Measurements from ENCODE around the gene PIP5K1B.

Gene PIP5K1B

DNA sequence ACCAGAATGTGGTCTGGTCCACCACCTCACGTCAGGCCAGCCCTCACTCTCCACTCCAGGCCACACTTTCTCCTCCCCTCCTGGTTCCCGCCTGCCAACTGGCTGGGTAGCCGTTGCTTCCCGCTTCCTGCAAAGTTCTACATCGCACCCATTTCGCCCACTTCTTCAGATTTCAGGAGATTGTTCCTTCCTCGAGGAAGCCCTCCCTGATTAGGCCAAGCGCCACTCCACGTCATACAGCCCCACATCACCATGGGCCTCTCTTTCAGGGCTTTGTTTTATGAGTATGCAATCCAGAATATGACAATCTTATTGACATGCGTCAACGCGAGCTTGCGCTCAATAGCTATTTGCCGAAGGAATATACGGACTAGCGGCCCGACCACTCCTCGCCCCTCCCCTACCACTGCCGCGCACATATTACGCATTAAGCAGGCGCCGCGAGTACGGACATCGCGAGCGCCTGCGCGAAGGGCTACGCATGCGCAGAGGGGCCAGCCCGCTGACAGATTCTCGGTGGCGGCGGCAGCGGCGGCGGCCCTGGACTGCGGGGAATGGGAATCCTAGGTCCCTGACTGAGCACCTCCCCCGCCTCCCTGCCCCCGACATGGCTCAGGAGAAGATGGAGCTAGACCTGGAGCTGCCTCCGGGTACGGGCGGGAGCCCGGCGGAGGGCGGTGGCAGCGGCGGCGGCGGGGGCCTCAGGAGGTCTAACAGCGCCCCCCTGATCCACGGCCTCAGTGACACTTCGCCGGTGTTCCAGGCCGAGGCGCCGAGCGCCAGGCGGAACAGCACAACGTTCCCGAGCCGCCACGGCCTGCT, 74.7 kb downstream of the PIP5K1B start:
- DNase-seq = peak; percentile 95

DNA sequence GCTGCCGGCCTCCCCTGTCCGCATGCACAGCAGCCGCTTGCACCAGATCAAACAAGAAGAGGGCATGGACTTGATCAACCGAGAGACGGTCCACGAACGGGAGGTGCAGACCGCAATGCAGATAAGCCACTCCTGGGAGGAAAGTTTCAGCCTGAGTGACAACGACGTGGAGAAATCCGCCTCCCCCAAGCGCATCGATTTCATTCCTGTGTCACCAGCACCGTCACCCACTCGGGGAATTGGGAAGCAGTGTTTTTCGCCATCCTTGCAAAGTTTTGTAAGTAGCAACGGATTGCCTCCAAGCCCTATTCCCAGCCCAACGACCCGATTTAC, 75.3 kb downstream of the PIP5K1B start:
- DNase-seq = no peak

DNA sequence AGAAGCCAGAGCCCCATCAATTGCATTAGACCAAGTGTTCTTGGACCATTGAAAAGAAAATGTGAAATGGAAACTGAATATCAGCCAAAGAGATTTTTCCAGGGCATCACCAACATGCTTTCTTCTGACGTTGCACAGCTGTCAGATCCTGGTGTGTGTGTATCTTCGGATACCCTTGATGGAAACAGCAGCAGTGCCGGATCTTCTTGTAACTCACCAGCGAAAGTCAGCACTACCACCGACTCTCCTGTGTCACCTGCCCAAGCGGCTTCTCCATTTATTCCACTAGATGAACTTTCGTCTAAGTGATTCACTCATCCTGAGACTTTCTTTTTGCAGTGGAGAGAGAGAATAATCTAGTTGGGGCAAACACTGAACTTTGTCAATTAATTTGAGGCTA, 75.7 kb downstream of the PIP5K1B start:
- no peak for DNase-seq

DNA sequence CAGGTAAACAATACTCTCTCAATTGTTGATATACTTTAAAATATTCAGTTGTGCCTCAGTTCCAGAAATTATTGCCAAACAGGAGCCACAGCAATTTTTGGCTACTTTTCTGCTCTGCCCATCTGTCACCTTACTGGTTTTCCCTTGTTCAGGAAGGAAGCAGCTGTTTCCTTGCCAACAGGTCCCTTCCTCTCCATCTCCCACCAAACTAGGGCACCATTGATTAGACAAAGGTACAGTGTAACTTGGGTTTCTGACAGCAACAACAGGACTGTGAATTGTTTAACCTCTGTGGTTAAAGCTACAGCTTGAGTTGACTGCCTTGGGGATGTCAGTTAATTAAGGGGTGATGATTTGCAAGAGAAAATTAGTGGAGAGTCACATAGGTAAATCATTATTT, 76.9 kb downstream of the PIP5K1B start:
- DNase-seq = no peak

DNA sequence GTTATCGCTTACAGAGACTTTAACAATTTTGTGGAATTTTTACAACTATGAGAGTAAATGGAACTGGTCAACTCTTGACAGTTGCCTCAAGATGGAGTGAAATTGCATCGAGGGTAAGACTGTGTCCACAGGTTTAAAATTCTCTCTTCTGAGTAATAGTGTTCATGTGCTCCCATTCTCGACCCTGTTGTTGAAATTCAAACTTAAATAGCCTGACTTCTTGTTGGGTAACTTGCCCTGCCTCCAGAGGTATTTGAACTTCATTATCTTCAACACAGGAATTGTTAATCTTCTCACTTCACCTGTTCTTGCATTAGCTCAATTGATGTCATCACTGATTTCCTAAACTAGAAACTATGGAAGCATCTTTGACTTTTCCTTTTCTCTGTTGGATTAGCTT, 77.5 kb downstream of the PIP5K1B start:
- DNase-seq = no peak

DNA sequence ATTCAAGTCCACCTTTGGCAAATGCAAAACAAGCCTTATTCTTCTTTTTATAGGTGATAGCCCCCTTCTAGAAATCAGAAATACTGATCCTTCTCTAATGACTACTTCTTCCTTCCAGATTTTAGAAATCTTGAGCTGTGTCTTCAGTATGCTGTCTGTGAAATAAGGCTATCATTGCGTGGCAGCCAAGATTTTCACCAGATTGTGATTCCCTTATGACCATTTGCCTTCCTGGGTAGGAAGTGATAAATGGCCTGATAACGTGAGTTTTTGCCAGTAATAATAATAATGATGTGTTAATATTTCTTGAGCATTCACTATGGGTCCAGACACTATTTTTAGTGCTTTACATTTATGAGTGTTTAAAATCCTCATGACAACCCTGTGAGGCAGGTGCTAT, 80.9 kb downstream of the PIP5K1B start:
- DNase-seq = no peak

DNA sequence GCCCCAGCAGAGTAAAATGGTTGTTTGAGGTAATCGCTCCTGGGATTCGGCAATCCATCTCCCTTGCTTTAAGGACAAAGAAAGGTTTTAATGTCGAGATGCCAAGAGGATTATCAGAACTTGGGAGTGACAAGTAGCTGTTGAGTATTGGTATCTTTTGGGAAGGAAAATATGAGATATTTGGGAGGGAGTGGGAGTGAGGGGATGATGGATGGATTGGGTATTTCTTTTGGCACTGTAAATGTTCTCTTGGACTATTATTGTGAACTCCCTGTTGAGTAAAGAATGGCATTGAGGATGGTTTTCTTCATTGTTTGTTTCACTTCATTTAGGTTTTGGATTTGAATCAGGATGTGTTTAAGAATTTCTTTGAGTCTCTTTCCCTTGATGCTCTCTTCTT, 86.1 kb downstream of the PIP5K1B start:
- no peak for DNase-seq

DNA sequence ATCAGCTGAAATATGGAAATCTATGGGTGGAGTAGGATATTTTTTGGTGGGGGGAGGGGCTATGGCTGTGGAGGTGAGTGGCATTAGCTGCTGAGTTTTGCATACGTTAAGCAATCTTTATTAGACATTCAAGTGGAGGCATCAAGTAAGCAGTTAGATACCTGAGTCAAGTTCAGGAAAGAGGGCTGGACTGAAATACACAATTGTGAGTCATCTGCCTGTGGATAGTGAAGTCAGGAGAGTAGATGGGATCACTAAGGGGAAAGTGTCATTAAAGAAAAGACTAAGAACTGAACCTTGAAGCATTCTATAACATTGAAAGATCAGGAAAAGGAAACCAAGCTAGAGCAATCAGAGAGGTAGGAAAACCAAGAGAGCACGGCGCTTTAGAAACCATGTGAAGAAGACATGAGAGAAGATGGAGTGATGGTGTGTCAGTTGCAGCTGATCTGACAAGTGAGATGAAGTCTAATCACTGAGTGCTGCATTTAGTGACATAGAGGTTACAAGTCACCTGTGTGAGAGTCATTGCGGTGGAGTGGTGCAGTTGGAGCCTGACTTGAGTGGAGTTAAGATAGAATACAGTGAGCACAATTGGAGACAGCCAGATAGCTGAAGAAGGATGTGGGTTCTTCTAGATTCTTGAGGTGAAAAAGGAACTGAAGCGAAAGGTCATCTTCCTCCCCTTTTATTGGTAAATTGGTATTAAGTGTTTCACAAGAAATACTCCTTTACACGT, 88.7 kb downstream of the PIP5K1B start:
- no peak for DNase-seq

DNA sequence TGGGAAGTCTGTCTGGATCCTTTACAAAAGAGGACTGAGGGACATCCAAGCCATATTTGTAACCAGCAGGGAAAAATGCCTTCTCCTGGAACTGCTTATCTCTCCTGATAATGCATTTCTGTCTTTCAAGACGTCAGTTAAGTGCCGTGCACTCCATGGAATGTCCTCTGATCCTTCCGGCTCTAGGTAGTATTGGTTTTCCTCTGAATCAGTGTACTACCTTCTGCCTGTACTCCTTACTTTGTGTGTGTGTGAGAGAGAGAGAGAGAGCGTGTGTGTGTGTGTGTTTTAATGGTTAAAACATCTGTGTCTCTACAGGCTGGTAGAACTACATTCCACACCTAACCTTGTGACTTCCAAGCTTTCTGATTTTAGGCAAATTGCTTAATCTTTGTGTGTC, 89.9 kb downstream of the PIP5K1B start:
- no peak for DNase-seq

DNA sequence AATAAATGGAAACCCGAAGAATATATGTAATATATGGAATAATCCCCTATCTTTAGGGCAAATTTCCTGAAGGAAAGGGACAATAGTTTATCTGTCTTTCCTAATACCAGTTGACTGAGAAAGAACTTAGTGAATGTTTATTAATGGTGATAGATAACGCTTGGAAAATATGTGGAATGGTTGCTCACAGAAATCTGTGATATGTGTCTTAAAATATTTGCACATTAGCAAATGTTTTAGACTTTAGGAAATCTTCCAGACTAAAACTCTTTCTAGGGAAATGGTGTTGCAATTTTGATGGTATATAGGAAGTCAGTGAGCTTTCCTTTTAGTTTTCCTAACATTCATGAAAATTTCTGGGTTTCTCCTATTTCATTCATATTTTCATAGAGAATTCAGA, 90.4 kb downstream of the PIP5K1B start:
- DNase-seq = no peak

DNA sequence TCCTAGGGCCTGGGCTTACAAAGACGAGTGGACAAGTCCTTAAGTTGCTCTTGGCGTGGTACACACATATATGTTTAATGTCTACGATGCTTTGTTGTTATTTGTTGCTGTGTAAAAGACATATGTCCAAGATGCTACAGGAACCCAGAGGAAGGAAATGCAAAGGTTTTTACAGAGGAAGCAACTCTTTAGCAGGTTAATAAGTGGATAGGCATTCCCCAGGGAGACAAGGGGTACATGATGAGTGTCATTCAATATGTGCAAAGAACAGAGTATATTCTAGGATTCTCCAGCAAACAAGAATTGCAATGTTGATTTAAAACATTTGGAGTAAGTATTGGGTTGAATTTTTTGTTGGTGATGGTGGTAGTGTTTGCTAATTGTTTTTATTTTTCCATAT, 92.1 kb downstream of the PIP5K1B start:
- no peak for DNase-seq

DNA sequence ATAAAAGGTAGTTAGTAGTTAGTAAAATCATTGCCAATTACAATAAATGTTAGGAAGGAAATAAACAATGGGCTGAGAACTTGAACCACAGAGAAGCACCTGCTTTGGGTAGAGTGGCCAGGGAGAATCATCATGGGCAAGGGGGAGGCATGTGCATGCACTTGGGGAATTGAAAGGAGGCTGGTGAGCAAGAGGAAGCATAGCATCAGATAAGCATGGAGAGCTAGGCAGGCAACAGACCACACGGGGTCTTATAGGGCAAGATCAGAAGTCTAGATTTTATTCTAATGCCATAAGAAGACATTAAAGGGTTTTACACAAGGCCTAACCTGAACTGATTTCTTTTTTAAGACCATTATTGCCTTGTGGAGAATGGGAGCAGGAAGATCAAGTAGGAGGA, 93.4 kb downstream of the PIP5K1B start:
- DNase-seq = no peak

DNA sequence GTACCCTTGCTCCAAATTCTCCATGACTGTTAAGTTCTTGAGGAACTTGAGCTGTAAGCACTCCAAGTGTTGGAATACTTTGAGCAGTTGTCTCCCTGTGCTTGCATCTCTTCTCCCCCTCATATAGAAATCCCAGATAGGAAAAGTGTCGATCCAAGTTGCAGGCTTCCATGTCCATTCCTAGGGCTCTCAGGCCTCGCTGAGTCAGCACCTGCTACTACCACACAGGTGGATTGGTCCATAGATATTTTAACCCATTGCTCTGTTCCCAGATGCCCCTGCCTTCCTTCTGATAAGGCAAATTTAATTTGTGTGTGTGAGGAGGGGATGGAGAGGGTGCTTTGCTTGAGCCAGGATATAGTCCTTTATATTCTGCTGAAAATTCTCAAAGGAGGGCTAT, 95.8 kb downstream of the PIP5K1B start:
- DNase-seq = no peak

DNA sequence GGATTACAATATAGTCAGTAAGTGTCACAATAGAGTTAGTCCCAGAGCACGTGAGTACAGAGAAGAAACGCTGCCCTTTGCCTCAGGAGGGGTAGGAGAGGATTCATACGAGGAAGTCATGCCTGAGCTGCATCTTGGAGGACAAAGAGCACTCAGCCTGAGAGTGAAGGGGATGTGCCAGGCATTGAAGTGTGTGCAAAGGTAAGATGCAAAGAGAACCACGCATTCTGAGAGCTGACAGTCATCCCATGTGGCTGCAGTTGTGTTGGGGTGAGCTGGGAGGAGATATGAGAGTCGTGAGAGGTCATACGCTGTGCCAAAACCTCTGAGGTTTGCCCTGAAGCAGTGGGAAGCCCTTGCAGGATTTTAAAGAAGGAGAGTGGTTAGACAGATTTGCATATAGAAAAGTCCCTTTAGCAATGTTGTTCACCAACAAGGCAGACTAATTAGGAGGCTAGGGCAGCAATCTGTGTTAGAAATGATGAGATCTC, 97.5 kb downstream of the PIP5K1B start:
- DNase-seq = no peak

DNA sequence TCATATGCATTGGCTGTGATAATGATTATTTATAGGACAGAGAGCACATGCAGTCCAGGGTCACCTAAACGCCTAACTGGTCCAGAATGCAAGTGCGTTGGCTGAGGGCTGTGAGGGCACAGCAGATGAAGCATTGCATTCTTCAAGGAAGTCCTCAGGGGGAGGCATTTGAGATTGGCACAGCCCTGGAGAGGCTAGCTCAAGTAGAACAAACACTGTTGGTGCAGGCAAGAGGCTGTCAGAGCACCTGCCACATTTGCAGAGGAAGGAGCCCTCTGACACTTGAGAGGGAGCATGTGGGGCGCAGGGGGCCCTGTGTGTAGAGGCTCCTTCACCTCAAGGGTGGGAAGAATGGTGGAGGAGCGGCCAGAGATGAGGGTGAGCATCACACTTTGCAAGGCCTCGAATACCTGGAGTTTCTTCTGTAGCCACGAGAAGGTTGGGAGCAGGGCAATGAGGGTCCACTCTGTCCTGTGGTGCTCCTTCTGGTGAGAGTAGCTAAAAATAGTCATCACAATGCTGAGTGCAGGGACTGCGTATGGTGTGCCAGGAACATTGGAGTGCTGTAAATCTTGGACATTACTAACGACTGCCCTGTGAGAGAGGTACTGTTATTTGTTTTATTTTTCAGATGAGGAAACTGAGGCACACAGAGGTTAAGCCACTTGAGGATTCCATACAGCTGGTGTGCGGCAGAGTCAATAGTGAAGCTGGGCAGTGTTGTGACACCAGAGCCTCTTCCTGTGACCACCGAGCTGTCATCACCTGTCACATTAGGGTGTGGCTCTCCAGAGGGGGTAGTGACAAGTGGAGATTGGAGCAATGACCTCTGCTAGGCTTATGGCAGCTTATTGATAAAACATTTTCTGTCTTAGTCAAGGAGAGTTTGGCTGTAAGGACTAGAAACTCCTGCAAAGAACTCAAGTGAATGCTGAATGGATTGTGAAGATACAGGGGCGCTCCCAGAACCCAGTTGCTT, 100.2 kb downstream of the PIP5K1B start:
- DNase-seq = no peak

DNA sequence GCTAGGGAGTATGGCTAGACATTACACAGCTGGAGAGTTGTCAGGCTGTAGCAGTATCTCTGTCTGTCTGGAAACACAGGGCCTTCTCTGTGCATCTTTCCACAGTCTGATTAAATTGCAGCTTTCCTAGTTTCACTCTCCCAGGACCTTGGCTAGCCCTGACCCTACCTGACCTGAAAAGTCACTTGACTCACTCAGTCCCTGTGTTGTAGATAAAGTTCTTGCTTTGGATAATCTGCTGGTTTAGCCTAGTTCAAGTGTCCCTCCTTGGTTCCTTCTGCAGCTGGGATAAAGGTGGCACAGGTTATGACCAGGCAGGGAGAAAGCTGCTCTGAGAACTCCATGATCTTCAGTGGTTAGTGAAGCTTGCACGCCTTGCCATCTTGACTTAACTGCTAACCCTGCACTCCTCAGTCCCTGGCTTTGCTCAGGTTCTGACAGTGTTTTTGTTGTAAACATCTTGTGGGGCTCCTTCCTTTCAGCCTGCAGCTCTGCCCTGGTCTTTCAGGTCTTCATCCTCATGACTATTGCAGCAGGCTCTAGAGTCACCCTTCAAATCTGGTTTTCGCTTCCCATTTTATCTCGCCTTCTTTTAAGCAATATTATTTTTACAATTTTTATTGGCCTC, 101.0 kb downstream of the PIP5K1B start:
- no peak for DNase-seq

DNA sequence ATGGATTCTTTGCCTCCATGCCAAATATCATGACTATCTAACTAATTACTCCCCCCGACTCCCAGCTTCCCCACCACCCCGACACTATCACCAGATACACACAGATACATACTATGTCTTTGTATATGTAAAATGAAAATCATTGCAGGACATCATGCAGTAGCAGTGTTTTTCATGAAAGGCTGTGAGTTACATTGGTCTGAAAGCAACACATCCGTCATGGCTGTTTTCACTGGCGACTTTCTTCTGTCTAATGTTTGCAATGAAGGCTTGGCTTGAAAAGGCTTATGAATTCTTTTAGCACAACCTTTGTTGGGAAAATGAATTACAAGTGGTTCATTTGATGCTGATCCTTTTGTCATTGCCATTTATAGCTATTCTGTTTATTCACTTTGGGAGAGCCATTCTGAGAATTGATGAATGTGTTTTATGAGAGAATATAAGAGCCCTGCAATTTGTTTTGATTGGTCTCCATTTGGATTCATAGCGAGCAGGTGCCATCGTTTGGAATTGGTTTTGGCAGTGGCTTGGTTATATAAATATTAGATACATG, 103.4 kb downstream of the PIP5K1B start:
- DNase-seq = peak; percentile 36

DNA sequence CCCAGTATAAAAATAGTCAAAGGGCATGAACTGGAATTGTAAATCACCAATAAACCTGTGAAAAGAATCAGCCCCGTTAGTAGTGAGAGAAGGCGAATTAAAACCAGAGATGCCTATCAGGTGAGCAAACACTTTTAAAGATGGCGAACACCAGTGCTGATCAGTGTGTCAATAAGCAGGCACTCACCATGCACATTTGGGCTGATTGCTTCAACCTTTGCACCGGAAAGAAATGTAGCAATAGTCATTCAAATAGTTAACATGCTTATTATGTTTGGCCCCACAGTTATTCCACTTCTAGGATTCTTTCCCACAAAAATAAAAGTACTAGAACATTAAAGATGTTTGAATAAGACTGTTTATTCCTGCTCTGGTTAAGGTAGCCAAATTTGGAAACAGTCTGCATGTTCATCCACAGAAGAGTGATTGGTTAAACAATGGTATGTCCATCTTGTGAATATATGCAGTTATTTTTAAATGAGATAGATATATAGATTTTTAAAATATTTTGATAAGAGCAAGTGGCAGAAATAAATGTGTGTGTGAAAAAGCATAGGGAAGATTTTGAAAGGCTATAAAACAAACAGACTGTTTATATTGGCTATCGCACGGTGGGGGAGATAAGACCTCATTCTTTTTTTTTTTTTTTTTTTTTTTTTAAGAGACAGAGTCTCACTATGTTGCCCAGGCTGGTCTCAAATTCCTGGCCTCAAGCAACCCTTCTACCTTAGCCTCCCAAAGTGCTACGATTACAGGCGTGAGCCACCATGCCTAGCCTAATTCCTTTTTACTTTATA, 112.2 kb downstream of the PIP5K1B start:
- DNase-seq = no peak

DNA sequence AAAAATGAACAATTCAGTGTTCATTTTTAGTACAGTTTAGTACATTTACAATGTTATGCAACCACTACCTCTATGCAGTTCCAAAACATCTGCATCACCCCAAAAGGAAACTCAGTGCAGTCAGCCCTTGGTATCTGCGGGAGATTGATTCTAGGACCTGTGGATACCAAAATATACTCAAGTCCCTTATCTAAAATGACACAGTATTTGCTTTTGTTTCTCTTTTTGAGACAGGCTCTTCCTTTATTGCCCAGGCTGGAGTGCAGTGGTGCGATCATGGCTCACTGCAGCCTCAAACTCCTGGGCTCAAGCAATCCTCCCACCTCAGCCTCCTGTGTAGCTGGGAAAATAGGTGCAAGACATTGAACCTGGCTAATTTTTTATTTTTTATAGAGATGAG, 114.0 kb downstream of the PIP5K1B start:
- no peak for DNase-seq

DNA sequence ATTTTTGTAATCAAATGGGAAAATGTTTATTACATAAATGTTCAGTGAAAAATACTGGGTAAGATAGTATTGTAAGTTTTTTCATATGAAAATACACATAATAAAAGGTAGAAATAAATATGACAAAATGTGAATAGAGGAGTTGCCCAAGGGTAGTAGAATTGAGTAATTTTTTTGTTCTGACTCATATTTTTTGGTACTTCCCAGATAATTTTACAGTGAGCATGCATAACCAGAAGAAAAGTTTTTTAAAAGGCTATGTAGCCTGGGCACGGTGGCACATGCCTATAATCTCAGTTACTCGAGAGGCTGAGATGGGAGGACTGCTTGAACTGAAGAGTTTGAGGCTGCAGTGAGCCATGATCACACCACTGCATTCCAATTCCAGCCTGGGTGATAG, 116.9 kb downstream of the PIP5K1B start:
- no peak for DNase-seq

DNA sequence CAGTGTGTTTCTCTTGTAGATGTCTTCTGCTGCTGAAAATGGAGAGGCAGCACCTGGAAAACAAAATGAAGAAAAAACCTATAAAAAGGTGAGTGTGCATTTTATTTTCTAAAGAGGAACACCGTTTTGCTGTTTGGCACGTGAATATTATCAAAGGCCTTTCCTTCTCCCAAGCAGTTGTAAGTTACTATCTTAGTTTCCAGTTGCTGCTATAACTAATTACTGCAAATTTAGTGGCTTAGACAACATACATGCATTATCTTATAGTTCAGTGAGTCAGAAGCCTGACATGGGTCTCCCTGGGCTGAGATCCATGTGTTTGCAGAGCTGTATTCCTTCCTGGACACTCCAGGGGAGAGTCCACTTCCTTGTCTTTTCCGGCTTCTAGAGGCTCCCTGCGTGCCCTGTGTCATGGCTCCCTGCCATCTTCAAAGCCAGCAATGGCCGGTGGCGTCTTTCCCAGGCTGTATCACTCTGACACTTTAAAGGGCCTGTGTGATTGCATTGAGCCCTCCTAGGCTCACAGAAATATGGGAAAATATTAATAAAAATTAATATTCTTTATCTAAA, 117.6 kb downstream of the PIP5K1B start:
- no peak for DNase-seq

Measured in NCI-H345 (cell line).